ENCODE data around the gene ACAP1. TPM values are rescaled to one million over a fixed set of nuclear protein-coding genes. Genes with fewer than 3 reads are reported as not detected.
"Not testable (repeated sequence)": the region's sequence is repeated elsewhere in the genome, so short reads cannot be mapped to it uniquely, and the experiment has no call there.

ACAP1 gene
- total RNA-seq, 1 donor from 2014 or later = 1.3 TPM

DNA sequence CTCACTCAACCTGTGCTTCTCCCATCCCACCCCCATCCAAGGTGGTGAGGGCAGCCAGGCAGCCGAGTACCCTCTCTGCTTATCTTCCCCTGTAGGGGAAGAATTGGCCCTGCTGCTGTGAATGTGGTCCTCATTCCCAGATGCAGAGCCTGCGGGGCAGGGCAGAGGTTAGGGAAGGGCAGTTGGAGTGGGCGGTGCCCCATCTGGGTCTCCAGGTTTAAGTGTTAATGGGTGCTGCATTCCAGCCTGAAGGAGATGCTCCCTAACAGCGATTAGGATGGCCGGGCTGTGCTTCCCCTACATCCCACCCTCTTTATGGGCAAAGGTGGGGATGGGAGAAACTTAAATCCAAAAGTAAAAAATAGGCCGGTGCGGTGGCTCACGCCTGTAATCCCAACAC lies 30.8 kb downstream of the ACAP1 start:
- Mint-ChIP-seq H3K27me3 (ENCODE audit: low read depth) (peaks cover 12% of the 10 kb centered on the region), H3K27ac (ENCODE audit: unreplicated experiment) (no peak overlapping the region), H3K36me3 (ENCODE audit: low read depth) (no peaks in the 10 kb centered on the region), H3K9me3 (no peaks in the 10 kb centered on the region), H3K4me1 (peaks cover 4% of the 10 kb centered on the region), H3K4me3 (no peak overlapping the region)
- TF ChIP-seq, protein P1, sequence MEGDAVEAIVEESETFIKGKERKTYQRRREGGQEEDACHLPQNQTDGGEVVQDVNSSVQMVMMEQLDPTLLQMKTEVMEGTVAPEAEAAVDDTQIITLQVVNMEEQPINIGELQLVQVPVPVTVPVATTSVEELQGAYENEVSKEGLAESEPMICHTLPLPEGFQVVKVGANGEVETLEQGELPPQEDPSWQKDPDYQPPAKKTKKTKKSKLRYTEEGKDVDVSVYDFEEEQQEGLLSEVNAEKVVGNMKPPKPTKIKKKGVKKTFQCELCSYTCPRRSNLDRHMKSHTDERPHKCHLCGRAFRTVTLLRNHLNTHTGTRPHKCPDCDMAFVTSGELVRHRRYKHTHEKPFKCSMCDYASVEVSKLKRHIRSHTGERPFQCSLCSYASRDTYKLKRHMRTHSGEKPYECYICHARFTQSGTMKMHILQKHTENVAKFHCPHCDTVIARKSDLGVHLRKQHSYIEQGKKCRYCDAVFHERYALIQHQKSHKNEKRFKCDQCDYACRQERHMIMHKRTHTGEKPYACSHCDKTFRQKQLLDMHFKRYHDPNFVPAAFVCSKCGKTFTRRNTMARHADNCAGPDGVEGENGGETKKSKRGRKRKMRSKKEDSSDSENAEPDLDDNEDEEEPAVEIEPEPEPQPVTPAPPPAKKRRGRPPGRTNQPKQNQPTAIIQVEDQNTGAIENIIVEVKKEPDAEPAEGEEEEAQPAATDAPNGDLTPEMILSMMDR (conservative IDR thresholded peaks at IDR 0.05) = no peak
- no peak for DNase-seq (ENCODE audit: low read depth, low spot score)

DNA sequence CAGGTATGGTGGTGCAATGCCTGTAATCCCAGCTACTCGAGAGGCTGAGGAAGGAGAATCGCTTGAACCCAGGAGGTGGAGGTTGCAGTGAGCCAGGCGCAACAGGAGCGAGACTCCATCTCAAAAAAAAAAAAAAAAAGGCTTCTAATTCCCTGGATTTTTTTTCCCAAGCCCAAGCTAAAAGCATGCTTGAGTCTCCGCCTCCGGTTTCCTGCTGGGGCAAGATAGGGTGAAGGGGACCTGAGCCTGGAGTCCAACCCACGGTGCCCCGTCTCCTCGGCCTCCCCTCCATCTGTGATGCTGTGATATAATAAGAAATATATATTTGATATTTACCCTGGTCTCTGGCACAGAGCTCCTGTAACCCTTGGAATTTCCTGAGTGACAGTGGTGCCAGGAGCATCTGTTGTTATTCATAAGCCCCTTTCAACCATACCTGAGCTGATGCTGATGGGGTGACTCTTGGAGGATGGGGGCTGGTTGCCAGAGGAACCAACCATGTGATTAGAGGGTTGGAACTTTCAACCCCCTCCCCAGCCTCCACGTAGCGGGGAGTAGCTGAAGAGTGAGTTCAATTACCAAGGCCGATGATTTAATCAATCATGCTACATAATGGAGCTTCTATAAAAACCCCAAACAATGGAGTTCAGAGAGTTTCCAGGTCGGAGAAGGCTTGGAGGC lies 31.7 kb downstream of the ACAP1 start:
- TF ChIP-seq, protein P1 (conservative IDR thresholded peaks at IDR 0.05) = no peak
- H3K9me3 Mint-ChIP-seq = no peaks in the 10 kb centered on the region
- H3K27ac Mint-ChIP-seq (ENCODE audit: unreplicated experiment) = no peak overlapping the region
- H3K36me3 Mint-ChIP-seq (ENCODE audit: low read depth) = no peaks in the 10 kb centered on the region
- peaks cover 12% of the 10 kb centered on the region for H3K27me3 Mint-ChIP-seq (ENCODE audit: low read depth)
- no peak overlapping the region for H3K4me3 Mint-ChIP-seq
- H3K4me1 Mint-ChIP-seq = peaks cover 4% of the 10 kb centered on the region
- no peak for DNase-seq (ENCODE audit: low read depth, low spot score)

DNA sequence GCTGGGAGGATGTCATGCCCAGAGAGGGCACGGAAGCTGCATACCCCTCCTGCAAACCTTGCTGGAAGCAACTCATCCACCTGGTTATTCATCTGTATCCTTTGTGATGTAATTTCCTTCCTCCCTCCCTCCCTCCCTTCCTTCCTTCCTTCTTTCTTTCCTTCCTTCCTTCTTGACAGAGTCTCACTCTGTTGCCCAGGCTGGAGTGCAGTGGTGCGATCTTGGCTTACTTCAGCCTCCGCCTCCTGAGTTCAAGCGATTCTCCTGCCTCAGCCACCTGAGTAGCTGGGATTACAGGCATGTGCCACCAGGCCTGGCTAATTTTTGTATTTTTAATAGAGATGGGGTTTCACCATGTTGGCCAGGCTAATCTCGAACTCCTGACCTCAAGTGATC lies 32.3 kb downstream of the ACAP1 start:
- H3K27ac Mint-ChIP-seq (ENCODE audit: unreplicated experiment); DNase-seq (ENCODE audit: low read depth, low spot score); H3K9me3 Mint-ChIP-seq; H3K4me3 Mint-ChIP-seq; H3K36me3 Mint-ChIP-seq (ENCODE audit: low read depth); H3K4me1 Mint-ChIP-seq: not testable (repeated sequence)
- H3K27me3 Mint-ChIP-seq (ENCODE audit: low read depth) = peaks cover 12% of the 10 kb centered on the region

DNA sequence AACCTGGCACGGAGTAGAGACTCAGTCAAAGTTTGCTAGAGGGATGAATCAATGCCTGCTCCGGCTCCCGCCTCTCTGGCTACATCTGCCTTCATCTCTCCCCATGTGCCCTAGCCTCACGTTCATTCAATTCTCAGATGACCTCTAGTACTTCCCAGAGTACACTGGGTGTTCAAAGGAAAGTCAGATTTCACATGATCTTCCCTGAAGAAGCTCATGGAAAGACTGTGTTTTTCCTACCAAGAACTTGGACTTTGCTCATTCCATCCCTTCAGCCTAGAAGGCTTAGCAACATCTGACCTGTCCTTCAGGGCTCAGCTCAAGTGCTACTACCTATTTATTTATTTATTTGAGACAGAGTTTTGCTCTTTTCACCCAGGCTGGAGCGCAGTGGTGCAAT lies 33.5 kb downstream of the ACAP1 start:
- TF ChIP-seq, protein P1 (conservative IDR thresholded peaks at IDR 0.05) = no peak
- H3K4me3 Mint-ChIP-seq = no peak overlapping the region
- no peak overlapping the region for H3K27ac Mint-ChIP-seq (ENCODE audit: unreplicated experiment)
- no peak for DNase-seq (ENCODE audit: low read depth, low spot score)
- no peaks in the 10 kb centered on the region for H3K9me3 Mint-ChIP-seq
- H3K4me1 Mint-ChIP-seq = peaks cover 4% of the 10 kb centered on the region
- H3K36me3 Mint-ChIP-seq (ENCODE audit: low read depth) = no peaks in the 10 kb centered on the region
- peaks cover 18% of the 10 kb centered on the region for H3K27me3 Mint-ChIP-seq (ENCODE audit: low read depth)

- no peak for DNase-seq (ENCODE audit: low read depth, low spot score)
- Mint-ChIP-seq H3K27me3 (ENCODE audit: low read depth) (peaks cover 18% of the 10 kb centered on the region), H3K27ac (ENCODE audit: unreplicated experiment) (no peak overlapping the region), H3K4me1 (peaks cover 4% of the 10 kb centered on the region), H3K4me3 (no peak overlapping the region), H3K36me3 (ENCODE audit: low read depth) (no peaks in the 10 kb centered on the region), H3K9me3 (no peaks in the 10 kb centered on the region)
- TF ChIP-seq, protein P1 (conservative IDR thresholded peaks at IDR 0.05) = no peak
Observed at GRCh38 chr17:7370853-7371252, 34.5 kb downstream of the ACAP1 start.

DNA sequence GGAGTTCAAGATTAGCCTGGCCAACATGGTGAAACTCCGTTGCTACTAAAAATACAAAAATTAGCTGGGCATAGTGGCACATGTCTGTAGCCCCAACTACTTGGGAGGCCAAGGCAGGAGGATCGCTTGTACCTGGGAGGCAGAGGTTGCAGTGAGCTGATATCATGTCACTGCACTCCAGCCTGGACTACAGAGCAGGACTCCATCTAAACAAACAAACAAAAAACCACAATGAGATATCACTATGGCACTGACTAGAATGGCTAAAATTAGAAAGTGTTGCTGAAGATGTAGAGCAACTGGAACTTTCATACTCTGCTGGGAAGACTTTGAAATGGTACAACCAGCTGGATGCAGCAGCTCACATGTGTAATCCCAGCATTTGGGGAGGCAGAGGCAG lies 38.0 kb downstream of the ACAP1 start:
- DNase-seq (ENCODE audit: low read depth, low spot score) = no peak
- no peak overlapping the region for H3K4me3 Mint-ChIP-seq
- no peak overlapping the region for H3K27ac Mint-ChIP-seq (ENCODE audit: unreplicated experiment)
- peaks cover 4% of the 10 kb centered on the region for H3K36me3 Mint-ChIP-seq (ENCODE audit: low read depth)
- TF ChIP-seq, protein P1 (conservative IDR thresholded peaks at IDR 0.05) = no peak
- H3K4me1 Mint-ChIP-seq = no peaks in the 10 kb centered on the region
- H3K27me3 Mint-ChIP-seq (ENCODE audit: low read depth) = peaks cover 36% of the 10 kb centered on the region
- peaks cover 4% of the 10 kb centered on the region for H3K9me3 Mint-ChIP-seq
